DMS79 (cell line): ENCODE data around the gene FLRT2.

Source experiments
- DNase-seq: peaks from one replicate; lab custom pipeline; 2025; lab: John Stamatoyannopoulos, UW

Gene FLRT2

DNA sequence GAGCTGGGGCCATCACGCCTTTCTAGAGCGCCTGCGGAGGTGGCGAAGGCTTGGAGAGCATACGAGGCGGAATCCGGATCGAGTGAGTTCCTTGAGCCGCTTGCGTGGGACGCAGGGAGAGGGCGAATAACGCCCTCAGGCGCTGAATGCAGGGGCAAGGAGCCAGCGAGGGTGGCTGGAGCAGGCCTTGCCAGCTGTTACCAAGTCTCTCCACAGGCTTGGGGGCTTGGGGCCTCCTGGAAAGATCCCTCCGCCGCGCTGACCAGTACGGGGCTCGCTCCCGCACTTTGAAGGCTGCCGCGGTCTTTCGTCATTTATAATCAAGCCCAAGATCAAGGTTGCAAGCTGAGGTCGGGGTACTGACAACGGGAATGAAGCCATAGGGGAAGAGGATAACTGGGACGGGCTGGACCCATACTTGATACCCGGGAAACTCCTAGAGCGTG is 1.2 kb downstream of the FLRT2 start:
- no peak for DNase-seq

DNA sequence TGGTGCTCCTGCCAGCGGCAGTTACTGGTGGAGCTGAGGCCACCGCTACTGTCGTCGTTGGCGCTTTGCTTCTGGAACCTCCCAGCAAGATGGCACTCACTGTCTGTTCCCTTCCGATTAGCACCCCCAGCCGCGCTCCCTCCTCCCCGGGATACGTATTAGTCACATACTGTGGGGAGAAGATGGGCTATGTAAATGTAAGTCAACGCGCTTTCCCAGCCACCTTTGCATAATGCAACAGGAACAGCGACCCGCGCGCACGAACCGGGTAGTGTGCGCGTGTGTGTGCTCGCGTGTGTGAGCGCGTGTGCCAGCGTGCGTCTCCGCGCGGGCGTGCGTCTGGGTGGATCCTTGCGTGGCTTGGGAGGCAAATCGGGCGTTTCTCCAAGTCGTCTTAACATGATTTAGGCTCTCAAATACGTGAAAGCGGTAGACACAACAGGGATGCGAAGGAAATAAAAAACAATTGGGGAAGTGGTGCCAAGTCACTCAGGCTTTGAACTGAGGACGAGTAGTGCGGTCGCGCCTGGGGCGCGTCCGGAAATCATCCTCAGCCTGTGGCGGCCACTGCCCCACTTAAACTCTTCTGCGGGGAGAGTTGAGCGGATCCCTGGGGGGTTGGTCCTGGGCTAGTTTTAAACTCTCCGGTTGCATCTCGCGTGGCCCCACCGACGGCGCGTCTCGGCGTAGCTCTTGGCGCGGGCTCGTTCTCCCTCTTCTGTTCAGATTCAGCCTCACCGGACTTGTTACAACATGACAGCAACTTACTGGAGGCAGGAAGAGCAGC is 1.8 kb downstream of the FLRT2 start:
- DNase-seq: no peak

DNA sequence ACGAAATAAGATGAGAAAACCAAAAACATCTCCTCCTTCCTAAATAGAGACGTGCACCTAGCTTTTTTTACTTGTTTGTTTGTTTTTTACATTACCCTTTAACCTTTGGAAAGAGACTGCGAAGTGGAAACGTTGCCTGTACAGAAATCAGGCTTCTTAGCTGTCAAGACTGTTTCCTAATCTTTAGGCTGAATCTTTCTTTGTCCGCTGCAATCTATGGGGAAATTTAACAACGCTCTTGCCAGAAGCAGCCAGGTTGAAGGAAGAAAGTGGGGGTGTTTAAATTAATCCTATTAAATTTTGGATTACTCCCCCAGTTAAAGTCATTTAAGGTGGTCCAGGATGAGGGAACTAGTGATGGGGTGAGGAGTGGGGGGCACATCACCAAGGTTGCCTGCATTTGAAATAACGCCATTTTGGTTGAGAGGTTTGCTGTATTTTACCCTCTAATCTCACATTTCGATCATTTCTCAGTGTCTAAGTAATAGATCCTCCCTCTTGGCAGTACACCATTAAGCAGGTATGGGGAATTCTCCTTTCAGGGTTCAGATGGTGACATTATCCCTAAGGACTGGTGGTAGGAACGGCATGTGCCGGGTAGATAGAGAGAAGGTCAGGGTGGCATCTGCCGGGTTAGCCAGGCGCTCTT is 2.6 kb downstream of the FLRT2 start:
- no peak for DNase-seq

DNA sequence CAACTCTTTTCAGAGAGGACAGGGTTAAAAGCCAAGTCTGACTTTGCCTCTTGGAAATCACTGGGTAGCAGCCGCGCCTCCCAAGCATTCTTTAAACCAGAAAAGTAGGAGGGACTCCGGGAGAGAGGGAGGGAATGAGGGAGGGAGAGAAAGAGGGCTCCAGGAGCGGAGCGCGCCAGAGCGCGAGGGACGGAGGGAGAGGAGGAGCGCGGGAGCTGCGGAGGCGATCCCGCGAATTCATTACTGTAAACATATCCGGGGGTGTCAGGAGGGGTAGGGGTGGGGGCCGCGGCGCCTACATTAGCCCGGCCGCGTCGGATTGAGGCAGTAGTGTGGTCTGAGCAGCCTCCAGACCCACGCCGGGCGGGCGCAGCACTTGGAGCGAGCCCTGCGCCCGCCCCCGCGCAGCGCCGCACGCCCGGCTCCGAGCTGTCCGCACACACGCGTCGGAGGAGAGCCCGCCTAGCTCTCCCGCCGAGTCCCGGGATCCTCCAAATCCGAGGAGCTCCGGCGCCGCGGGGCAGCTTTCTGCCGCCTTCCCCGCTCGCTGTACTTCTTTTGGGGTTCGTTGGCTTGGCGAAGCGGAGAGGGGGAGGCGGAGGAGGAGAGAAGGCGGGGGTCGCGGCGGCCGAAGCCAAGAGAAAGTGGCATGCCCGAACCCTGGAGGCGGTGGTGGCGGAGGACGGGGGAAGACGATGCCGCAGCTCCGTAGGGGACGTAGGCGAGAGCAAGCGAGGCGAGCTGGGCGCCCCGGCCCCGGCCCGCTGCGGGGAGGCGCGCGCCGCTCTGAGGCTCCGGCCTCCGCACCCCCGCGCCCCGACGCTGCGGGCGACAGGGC is 3.3 kb downstream of the FLRT2 start:
- DNase-seq: peak; percentile 50

DNA sequence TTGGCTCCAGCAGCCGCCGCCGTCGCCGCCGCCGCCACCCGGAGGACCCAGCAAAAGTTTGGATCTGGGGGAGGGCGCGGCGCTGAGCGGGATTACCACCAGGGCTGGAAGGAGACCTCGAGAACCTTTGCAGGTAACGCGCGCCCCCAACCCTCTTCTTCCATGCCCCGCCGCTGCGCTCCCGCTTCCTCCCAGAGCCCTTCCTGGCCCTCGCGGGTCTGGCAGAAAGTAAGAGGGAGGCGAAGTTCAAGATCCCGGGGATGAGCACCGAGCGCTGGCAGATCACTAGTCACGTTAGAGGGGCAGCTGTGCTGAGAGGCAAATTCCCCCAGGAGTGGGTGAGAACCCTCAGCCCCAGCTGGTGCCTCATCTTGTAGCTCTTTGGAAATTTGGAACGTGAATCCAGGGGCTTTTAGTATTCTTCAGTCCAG is 3.9 kb downstream of the FLRT2 start:
- peak; percentile 37 for DNase-seq

DNA sequence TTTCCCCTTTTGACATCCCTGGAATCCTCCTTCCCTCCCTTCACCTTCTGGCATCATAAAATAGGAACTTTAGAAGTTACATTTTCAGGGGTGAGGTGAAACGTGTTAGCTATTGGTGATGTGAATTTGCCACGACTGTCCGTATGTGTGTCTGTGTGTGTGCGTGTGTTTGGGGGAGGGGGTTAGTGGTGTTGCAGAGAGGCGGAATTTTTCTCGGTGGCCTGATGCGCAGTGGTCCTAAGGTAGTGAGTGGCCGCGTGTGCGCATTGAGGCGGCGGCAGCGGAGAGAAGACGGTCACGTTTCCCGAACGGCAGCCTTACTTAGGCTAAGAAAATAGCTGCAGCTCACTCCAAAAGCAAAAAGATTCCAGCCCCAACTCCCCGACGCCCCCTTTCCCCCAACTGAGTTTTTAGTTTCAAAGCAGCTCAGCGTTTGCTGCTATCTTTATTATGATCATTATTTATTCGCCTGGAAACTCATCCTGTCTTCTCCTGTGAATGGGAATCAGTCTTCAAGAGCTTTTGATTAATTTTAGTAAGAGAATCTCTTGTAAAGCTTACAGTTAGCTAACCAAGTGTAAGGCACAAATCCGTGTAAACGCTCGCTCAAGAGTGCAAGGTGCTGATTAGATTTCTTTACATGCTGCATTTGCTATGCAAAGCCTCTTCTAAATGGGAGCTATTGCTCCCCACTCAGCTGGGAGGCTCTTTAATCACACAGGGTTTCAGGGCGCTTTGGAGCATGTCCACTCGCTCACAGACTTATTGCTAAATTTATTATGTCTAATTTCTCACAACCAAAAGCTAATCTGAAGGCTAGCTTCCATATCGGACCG is 4.7 kb downstream of the FLRT2 start:
- no peak for DNase-seq

DNA sequence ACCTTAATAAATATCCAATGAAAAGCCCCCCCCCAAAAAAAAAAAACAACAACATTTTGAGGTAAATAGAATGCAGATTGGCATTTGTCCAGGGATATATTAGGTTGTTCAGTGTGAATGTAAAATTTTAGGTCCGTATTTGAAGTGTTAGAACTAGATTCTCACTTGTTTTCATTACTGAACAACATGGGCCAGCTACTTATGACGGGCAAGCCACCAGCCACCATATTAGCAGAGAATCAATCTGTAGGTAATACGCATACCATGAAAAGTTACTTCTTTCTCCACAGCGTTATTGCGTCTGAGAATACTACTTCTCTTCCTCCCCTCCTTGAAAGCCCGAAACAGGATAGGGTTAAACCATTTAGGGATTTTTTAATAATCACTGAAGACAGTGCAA is 5.4 kb downstream of the FLRT2 start:
- no peak for DNase-seq

DNA sequence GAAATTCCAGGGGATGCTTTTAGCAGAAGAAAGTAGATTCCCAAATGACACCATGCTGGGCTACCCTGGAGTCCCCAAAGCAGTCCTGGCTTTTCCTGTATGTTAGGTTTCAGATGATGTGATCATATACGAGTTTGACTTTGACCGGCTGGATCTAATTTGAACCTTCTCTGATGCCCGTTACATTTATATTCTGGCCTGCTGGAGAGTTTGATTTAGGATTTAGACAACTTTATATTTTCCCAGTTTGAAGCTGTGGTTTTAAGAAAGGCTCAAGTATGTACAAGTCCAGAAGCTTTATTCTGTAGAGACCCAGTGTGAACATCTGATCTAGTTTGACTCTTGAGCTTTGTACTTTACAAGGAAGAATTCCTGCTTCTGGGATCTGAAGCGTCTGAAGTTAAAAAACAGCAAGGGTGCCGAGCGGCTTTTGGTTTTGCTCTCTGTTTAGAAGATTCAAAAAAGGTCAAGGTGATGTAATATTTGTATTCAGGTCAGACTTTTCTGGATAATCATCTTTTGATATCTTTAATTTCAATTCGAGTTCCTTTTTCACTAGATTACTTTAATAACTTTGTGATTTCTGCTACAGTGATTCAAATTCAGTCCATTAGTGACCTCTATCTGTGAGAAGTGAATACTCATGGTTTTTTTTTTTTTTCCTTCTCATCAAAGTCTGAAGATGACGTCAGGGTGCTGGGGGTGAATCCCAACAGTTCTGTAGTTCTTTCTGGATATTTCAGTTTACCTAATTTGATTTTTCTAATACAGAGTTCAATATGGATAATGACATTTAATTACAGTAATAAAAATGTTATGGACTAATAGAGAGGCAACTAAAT is 6.3 kb downstream of the FLRT2 start:
- no peak for DNase-seq

DNA sequence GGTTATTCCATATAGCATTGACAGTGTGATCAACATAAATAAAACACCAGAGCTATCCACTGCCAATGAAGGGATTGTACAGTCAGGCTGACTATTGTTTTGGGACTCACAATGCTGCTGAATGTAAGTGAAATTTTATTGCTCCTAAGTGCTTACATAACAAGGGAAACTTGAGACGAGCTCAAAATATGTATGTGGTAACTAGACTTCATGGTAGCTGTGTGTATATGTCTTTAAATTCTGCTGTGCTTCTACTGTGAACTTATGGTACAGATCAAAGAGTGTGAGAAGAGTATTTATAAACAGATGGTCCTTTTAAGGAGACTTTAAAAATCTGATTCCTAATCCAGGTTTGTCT is 6.9 kb downstream of the FLRT2 start:
- DNase-seq: no peak

DNA sequence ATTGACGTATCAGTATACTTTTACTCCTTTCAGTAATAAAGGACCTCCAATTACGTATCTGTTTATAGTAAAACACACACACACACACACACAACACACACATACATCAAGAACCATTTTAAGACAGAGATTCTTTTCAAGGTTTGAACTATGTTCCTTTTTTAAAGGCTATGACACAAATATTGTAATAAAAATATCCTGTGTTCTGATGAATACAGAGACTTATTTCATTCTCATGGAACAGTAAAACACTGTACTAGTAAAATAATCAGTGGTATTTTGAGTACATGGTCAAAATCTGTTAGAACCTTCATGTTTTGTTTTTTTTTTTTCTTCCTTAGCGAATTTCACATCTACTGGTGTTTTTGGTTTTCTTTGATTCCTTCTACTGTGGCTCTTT is 7.6 kb downstream of the FLRT2 start:
- DNase-seq: no peak

DNA sequence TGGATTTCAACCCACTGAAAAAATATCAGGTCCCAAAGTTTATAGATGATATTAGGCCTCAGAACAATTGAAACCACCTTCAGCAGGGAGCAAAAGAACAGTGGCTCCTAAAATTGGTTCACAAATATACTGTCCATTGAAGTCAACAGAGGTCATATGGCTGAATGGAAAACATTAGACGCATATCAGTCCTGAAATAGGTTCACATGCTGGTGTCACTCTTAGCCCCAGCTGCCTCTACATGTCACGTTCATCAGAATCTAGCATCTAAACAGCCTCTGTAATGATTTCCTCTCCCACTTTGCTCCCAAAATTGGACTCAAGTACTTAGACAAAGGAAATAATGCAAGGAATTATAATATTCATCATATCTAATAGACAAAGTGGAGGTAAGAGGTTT is 8.7 kb downstream of the FLRT2 start:
- no peak for DNase-seq

DNA sequence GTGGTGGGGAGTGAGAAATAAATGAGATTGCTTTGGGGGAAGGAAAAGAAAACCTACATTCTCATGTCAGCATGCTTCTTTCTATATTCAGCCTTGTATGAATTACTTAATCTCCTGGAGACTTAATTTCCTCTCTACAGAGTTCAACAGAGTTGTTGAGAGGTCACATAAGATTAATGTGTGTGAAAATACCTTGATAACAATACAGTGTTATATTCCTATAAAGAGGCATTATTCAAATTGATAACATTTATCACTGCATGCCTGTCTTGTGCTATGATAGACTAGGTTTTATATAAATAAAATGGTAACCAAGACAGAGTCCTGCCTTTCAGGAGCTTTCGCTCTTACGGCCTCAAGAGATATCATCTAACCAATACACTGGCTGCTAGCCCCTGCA is 9.6 kb downstream of the FLRT2 start:
- DNase-seq: no peak

DNA sequence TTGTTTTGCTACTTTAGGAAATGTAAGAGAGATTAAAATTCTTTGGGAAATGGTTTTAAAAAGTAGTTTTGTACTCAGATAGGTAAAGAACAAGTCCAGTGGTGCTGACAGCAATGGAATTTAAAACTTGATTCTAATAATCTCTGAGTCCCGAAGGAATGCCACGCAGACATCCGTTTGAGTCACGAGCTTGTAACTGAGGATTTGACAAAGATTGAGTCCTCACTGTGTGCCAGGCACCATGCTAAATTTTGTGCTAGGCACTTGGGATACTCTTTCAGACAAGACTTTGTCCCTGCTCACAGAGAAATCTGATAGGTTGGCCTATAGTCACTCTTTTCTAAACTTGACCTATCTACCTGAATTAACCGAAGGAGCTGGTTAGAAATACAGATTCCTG is 12.7 kb downstream of the FLRT2 start:
- no peak for DNase-seq

DNA sequence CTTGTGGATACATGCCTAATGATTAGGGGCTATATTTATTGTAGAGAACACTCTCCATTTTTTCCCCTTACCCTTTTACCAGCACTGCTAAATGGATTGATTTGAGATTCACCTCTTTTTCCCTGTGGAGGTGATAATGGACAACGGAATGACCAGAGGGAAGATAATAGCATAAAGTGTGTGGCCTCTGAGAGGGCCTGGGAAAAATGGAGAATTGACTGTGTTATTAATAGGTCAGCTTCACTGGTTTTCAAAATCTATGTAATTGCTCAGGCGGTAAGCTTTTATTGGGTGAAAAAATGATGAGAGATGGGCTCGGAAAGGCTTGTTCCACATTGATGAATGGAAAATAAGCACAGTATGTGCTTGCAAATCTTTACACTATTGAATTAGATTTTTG is 15.8 kb downstream of the FLRT2 start:
- no peak for DNase-seq

DNA sequence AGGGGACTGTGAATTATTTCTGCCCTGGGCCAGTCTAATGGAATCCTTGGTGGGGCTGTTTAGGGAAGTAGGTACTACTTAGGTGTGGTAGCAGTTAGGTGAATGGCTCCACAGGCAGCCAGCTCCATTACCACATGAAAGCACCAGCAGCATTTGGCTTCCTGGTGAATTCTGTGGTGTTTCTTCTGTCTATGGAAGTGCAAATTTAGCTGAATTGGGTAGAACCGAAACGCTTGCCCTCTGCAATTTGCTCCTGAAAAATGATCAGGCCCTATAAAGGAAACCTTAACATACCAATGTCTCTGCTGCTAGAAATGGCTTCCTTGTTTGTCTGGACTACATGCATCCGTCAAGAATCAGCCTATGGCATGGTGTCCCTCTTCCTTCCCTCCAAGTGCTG is 16.4 kb downstream of the FLRT2 start:
- no peak for DNase-seq

DNA sequence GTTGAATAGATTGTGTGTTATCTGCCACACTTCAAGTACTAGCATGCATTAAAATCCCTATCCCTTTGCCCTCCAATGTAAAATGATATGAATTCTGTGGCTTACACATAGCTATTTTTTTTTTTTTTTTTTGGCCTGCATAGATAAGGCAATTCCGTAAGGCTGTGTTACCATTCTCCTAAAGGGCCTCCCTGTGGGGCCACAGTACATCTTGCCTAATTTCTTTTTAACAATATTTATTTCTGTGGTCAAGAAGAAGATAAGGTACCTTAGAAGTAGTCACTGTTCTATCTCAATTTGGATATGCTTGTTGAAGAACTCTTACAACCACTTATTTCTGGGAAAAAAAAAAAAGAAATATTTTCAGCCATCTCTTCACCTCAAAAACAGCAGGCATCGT is 19.8 kb downstream of the FLRT2 start:
- no peak for DNase-seq

DNA sequence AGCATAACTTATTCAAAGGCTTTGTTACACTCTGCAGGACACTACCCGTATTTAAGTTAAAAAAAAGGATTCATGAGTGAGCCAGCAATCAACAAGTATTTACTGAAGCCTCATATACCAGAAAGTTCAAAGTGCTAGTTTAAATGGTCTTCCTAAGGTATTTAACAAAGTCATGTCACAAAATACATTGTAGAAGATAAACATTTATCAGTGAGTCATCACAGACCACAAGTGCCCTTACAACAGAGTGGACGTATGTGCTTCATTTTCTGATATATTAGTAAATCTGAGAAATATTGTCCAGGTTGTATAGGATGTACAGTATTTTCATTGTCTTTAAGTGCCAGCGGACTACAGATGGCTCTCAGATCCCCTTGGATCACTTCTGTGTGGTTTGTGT is 24.2 kb downstream of the FLRT2 start:
- no peak for DNase-seq

DNA sequence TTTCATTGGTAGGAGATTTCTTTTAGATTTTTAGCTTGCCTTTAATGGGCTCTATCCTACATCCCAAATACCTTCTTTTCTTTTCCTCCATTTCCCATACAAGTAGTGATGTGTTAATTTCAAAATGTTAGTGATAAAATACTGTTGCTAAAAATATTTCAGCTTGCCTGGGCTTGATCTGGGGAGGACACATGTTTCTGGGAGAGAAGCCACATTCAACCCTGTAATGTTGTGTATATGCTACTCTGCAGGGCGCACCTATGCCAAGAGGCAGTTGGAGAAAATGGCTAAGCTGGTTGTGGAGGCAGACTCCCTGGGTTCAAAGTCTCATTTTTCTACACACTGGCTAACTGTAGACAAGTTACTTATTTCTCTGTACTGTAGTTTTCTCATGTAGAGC is 26.3 kb downstream of the FLRT2 start:
- no peak for DNase-seq

DNA sequence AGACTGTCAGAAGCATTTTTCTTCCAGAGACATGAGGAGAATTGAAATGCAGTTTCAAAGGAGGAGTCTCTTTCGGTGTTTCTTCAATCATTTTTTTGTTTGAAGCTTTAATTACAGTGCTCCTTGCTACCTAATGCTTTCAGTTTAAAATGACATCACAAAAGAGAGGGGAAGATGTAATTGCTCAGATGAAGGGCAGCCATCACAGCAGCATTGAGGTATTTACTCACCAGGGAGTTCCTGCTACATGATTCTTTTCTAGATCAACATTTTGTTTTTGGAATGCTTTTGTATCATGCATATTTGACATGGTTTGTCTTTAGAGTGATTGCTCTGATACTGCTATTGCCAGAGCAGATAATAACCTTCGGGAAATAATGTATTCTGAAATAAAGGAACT is 28.6 kb downstream of the FLRT2 start:
- no peak for DNase-seq

DNA sequence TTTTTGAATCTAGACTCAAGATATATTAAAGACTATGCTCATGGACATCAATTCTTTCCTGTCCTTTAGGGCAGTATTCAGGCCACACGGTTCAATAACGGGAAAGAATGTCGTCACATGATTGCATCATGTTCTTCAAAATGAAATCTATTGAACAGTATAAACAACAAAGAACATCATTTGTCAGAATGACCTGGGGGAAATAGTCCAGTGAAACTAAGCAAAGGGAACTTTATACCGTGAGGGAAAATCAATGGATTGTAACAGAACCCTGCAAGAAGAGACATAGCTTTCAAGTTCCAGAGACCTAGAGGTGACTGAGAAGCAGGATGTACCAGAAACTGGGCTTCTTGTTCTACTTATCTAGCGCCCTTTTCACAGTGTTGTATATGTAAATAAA is 32.7 kb downstream of the FLRT2 start:
- DNase-seq: no peak

DNA sequence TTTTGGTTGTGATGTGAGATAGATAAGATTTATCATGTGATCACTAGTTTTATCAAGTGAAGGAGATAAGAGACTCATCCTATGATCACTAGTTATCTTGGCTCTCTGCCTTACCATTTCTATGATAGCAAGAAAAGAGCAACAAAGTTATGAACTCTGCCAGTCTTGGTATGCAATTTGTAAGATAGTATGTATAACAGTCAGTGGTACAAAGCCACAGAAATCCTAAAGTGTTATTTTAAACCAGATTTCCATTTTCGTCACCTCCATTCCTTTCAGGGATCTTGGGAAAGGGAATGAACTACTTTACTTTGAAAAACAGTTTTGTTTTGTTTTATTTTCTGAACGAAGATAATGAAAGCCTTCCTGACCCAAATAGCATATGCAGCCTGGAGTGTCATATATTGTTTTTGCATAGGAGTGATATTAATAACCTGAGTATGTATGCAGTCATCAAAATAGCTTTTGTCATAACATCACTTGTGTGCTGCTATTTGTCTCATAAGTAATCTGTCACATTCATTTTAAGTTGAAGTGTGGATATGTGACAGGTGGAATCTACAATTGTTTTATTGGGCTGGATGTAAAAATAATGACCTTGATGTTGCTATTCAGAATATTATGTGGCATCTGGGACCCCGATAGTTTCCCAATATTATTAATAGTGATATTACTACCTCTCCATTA is 35.0 kb downstream of the FLRT2 start:
- no peak for DNase-seq
